Adrenal gland (tissue), 12 donors: Measurements from ENCODE around the gene COX19. TPM values are rescaled to one million over a fixed set of nuclear protein-coding genes. Genes with fewer than 3 reads are reported as not detected.

ENCODE experiments used
- DNase-seq, 7 donors: peaks; one replicate each; pipeline ENCODE4 v3.0.0-alpha.2; 2019 to 2020
- H3K27ac ChIP-seq, 5 donors: fragments of 200-600 bp; sonication (generic) in 4 of 5; 1 replicate in 3 of 5; 2 replicates in 2 of 5; pipeline versions ENCODE4 v1.5.1 to v1.8.0; 2016 to 2020; ENCODE audit warnings: mild to moderate bottlenecking in 1 of 5
- H3K27me3 ChIP-seq: fragments of 200-600 bp; 2 replicates; pipeline ENCODE4 v1.8.0; 2021
- H3K36me3 ChIP-seq, 2 donors: fragments of 200-600 bp; replicated peaks in 1 of 2; 1 replicate in 1 of 2; 2 replicates in 1 of 2; pipeline versions ENCODE4 v1.5.1 to v1.8.0; 2018 to 2022
- H3K4me1 ChIP-seq, 2 donors: fragments of 200-600 bp; replicated peaks in 1 of 2; 1 replicate in 1 of 2; 2 replicates in 1 of 2; pipeline versions ENCODE4 v1.5.1 to v1.8.0; 2018 to 2021
- H3K4me3 ChIP-seq, 4 donors: fragments of 200-600 bp; sonication (generic) in 3 of 4; one replicate each; pipeline ENCODE4 v1.5.1; 2016 to 2018
- H3K9me3 ChIP-seq, 3 donors: fragments of 200-600 bp; sonication (generic) in 1 of 3; replicated peaks in 1 of 3; 1 replicate in 2 of 3; 2 replicates in 1 of 3; pipeline versions ENCODE4 v1.5.1 to v1.8.0; 2016 to 2021
- POLR2A ChIP-seq, 2 donors: fragments of 450-650 bp; IDR thresholded peaks; one replicate each; pipeline ENCODE4 v1.6.1; 2017; ENCODE audit warnings: antibody characterized with exemption in 2 of 2, mild to moderate bottlenecking in 2 of 2, moderate library complexity in 1 of 2
- WGBS, 4 donors: extraction: QIAGEN DNeasy Blood & Tissue Kit in 2 of 4; methylation state at CpG; one replicate each; pipeline versions ENCODE4 v1.1.5 to v1.1.7; 2013 to 2017; 5-methylcytosine and 5-hydroxymethylcytosine counted together
- intact Hi-C, 2 donors: fragments of 100-400 bp; cut with DNase I; formaldehyde crosslinking; loops; one replicate each; pipeline versions ENCODE4 v1.14.1 to v1.15.0; 2022 to 2023
- polyA plus RNA-seq, 3 donors: library from polyadenylated mRNA; stranded (reverse); fragments of 200-250 nt in 2 of 3; fragments of 350-450 nt in 1 of 3; fragmentation: Illumina TruSeq in 1 of 3; extraction: RNeasy Lipid Tissue Mini Kit (QIAGEN cat#74804) in 1 of 3; gene quantifications; one replicate each; pipeline ENCODE4 v1.2.3, GENCODE V29; 2013 to 2014
- total RNA-seq, 9 donors: library from RNA; depleted of rRNA in 4 of 9; stranded (reverse); fragments of >200 nt in 4 of 9; fragments of 120-200 nt in 1 of 9; fragmentation: NEBNext Ultra II Directional in 1 of 9; extraction: Animal tissue kit (Norgen Biotek cat#: 25700) in 1 of 9; gene quantifications; one replicate each; pipeline versions ENCODE4 v1.1.0 to v1.2.4, GENCODE V29; 2013 to 2023
- TF ChIP-seq, protein P1 (sequence below), 6 experiments: fragments of 450-650 bp in 4 of 6; fragments of 200-600 bp in 2 of 6; sonication (generic) in 1 of 6; IDR thresholded peaks; 1 replicate in 5 of 6; 2 replicates in 1 of 6; pipeline versions ENCODE4 v1.5.1 to v1.8.0; 2016 to 2021; ENCODE audit warnings: antibody characterized with exemption in 6 of 6, mild to moderate bottlenecking in 2 of 6, moderate library complexity in 1 of 6
- donor health status: healthy with polysubstance abuse.
- donor health status: Bipolar disorder and iron deficiency.
- donor health status: DM: yes; HTN: yes; CAD: no.
- donor health status: DM: no; HTN: no; CAD: no.
- donor health status: DM: no; HTN: no; CAD: no.
- donor health status: DM: yes; HTN: yes; CAD: no.

Gene COX19
- total and polyA plus RNA-seq, 12 donors: 9.1 to 32.4 (median 18.9) TPM

DNA sequence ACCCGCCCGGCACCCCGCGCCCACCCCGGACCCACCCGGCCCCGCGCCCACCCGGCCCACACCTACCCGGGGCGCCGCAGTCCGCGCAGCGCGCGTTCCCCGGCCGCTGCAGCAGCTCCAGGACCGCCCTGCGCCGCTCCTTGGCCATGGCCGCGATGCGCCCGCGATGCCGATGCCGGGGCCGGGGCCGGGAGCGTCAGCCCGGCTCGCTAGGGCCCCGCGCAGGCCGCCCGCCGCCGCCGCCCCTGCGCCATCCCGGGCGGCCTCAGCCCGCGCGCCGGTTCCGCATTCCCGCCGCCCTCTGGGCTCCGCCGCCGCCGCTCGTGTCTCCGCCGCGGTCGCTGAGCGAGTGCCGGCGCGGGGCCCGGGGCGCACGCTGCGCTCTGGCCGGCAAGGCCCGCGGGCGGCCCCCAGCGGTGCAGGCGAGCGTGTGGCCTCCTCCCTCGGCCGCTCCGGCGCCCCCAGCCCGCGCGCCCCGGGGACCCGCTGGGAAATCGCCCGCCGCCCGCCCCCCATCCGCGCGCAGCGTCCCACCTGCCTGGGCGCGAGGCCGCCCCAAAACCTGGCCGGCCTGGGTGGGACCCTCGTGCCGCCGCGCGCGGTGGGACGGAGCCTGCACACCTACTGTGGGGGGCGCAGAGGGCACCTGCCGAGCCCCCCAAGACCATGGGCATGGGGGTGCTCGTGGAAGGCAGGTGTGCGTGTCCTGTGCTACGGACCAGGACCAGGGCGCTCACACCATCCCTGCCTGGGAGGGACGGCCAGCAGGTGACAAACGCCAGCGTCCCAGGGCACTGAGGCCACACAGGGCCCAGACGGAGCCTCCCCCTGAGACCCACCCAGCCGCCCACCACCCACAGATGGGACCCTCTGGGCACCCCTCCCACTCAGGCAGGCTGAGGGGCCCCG is 20.8 kb downstream of the COX19 start, which contains the start of gene ADAP1:
ADAP1 (minus strand) TSS at position 351 of the 909 bp plus-strand sequence; CDS start at position 148, 203 bp downstream.
- no peaks in the 10 kb centered on the region for H3K36me3 ChIP-seq
- H3K9me3 ChIP-seq: no peaks in the 10 kb centered on the region
- intact Hi-C loops: loop anchor here in 1 of 2 donors (10.0 kb wide), 1 partner anchor 170 kb away; no protein-coding TSS in a partner anchor
- peak in 2 of 7 donors; percentile 18 to 53 for DNase-seq
- H3K4me3 ChIP-seq: peak within 1 kb of the TSS in 2 of 4 donors; percentile 27 to 68
- peaks cover 0 to 8% of the 10 kb centered on the region in 2 donors for H3K4me1 ChIP-seq
- H3K27me3 ChIP-seq: peaks cover 14% of the 10 kb centered on the region
- WGBS, 4 donors: 7 to 14% (median 9%) methylated on average over 11 to 112 of the region's 115 CpGs
- H3K27ac ChIP-seq: peak within 1 kb of the TSS in 2 of 5 donors; percentile 33 to 82
- TF ChIP-seq, protein P1, sequence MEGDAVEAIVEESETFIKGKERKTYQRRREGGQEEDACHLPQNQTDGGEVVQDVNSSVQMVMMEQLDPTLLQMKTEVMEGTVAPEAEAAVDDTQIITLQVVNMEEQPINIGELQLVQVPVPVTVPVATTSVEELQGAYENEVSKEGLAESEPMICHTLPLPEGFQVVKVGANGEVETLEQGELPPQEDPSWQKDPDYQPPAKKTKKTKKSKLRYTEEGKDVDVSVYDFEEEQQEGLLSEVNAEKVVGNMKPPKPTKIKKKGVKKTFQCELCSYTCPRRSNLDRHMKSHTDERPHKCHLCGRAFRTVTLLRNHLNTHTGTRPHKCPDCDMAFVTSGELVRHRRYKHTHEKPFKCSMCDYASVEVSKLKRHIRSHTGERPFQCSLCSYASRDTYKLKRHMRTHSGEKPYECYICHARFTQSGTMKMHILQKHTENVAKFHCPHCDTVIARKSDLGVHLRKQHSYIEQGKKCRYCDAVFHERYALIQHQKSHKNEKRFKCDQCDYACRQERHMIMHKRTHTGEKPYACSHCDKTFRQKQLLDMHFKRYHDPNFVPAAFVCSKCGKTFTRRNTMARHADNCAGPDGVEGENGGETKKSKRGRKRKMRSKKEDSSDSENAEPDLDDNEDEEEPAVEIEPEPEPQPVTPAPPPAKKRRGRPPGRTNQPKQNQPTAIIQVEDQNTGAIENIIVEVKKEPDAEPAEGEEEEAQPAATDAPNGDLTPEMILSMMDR (IDR thresholded peaks at IDR 0.05): peak in 2 of 6 experiments; percentile 3 to 42
- TF ChIP-seq POLR2A (IDR thresholded peaks at IDR 0.05): no peak

GRCh38 chr7:953547-954327 is 21.6 kb downstream of the COX19 start:
- Histone ChIP-seq H3K27me3 (peaks cover 14% of the 10 kb centered on the region), H3K4me3 (peak overlapping the region in 2 of 4 donors; percentile 27 to 68), H3K36me3 (no peaks in the 10 kb centered on the region), H3K27ac (peak overlapping the region in 2 of 5 donors; percentile 33 to 82), H3K9me3 (no peaks in the 10 kb centered on the region), H3K4me1 (peaks cover 0 to 8% of the 10 kb centered on the region in 2 donors)
- no peak for TF ChIP-seq POLR2A (IDR thresholded peaks at IDR 0.05)
- TF ChIP-seq, protein P1 (IDR thresholded peaks at IDR 0.05): no peak
- intact Hi-C loops: loop anchor here in 1 of 2 donors (10.0 kb wide), 1 partner anchor 169 kb away; no protein-coding TSS in a partner anchor
- 3 to 8% (median 3%) methylated on average over 7 to 70 of the region's 78 CpGs for WGBS, 4 donors
- DNase-seq: peak in 5 of 7 donors; percentile 57 to 79 (median 71)

DNA sequence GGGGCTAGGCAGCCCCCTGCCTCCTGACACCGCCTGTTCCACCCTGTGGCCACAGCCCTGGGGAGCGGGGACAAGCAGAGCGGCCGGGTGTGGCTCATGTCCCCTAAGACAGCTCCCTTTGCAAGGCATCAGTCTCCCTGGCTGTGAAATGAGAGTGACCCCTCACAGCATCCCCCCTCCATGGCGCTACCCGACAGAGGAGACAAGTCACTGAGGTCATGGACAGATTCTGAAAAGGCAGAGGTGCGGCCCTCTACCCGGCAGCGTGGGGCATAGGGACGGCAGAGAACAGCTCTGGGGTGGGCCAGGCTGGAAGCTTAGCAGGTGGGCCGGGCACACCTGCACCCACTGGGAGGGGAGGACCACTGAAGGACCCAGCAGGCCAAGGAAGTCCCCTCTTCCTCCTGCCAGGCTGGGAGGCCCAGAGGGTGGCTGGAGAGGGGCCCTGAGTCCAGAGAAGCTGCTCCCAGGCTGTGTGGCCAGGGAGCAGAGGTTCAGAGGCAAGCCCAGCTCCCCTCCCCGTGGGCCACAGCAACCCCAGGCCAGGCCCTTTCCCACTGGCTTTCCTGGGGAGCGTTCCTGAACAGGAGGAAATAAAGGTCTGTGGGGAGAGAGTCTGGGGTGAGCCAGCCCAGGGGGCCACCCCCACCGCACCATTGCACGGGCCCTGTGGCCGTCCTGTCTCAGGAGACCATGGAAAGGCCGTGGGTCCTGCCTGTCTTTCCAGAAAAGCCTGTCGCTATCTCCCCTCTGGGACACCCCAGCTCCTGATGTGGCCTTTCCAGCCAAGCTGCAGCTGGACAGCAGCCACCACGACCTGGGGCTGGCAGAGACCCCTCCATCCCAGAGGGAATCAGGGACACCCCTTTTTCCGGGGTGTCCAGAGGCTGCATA is 22.6 kb downstream of the COX19 start:
- no peak overlapping the region for H3K27ac ChIP-seq
- TF ChIP-seq, protein P1 (IDR thresholded peaks at IDR 0.05): no peak
- intact Hi-C loops: loop anchor here in 1 of 2 donors (10.0 kb wide), 1 partner anchor 168 kb away; no protein-coding TSS in a partner anchor
- H3K4me3 ChIP-seq: peak overlapping the region in 1 of 4 donors; percentile 68
- H3K27me3 ChIP-seq: peaks cover 14% of the 10 kb centered on the region
- DNase-seq: no peak
- no peaks in the 10 kb centered on the region for H3K36me3 ChIP-seq
- peaks cover 0 to 8% of the 10 kb centered on the region in 2 donors for H3K4me1 ChIP-seq
- H3K9me3 ChIP-seq: no peaks in the 10 kb centered on the region
- 70 to 82% (median 76%) methylated on average over 10 to 20 of the region's 20 CpGs for WGBS, 4 donors
